Left lung (tissue), 10 donors: Measurements from ENCODE around the gene EMILIN3. TPM values are rescaled to one million over a fixed set of nuclear protein-coding genes. Genes with fewer than 3 reads are reported as not detected.
"Not testable (repeated sequence)": the region's sequence is repeated elsewhere in the genome, so short reads cannot be mapped to it uniquely, and the experiment has no call there.

Source experiments
- ATAC-seq: fragments of 200-7000 bp; cut with Tn5 transposase; one replicate; pipeline ENCODE4 v1.9.1; 2020; ENCODE audit warnings: moderate library complexity
- DNase-seq, 4 donors: peaks; one replicate each; pipeline ENCODE4 v3.0.0-alpha.2; 2013 to 2020
- H3K27ac ChIP-seq, 2 donors: fragments of 200-600 bp; sonication (generic) in 1 of 2; one replicate each; pipeline versions ENCODE4 v1.5.0 to v1.8.0; 2020 to 2021
- H3K27me3 ChIP-seq, 2 donors: fragments of 200-600 bp; sonication (generic) in 1 of 2; one replicate each; pipeline versions ENCODE4 v1.5.0 to v1.8.0; 2020 to 2021
- H3K36me3 ChIP-seq, 2 donors: fragments of 200-600 bp; sonication (generic) in 1 of 2; one replicate each; pipeline versions ENCODE4 v1.5.0 to v1.8.0; 2020 to 2021
- H3K4me1 ChIP-seq, 2 donors: fragments of 200-600 bp; one replicate each; pipeline ENCODE4 v1.8.0; 2021
- H3K4me3 ChIP-seq, 2 donors: fragments of 200-600 bp; sonication (generic) in 1 of 2; one replicate each; pipeline versions ENCODE4 v1.5.0 to v1.8.0; 2020 to 2021; ENCODE audit warnings: mild to moderate bottlenecking in 1 of 2
- H3K9me3 ChIP-seq, 2 donors: fragments of 200-600 bp; sonication (generic) in 1 of 2; one replicate each; pipeline versions ENCODE4 v1.5.0 to v1.8.0; 2020 to 2021
- CTCF ChIP-seq, 2 donors: fragments of 200-600 bp; sonication (generic) in 1 of 2; IDR thresholded peaks; one replicate each; pipeline versions ENCODE4 v1.5.0 to v1.8.0; 2021; ENCODE audit warnings: antibody characterized with exemption in 2 of 2
- intact Hi-C, 2 donors: fragments of 100-400 bp; cut with DNase I; formaldehyde crosslinking; loops; one replicate each; pipeline versions ENCODE4 v1.11.2 to v1.14.2; 2022
- polyA plus RNA-seq, 6 donors: library from polyadenylated mRNA; unstranded; fragments of 120-200 nt; gene quantifications; one replicate each; pipeline ENCODE4 v1.2.1, GENCODE V29; 2013; ENCODE audit not compliant: insufficient read length in 6 of 6
- total RNA-seq, 2 donors: library from RNA; stranded (reverse); fragmentation: NEBNext Ultra II Directional; extraction: Animal tissue kit (Norgen Biotek cat#: 25700); gene quantifications; one replicate each; pipeline ENCODE4 v1.2.1, GENCODE V29; 2021
- donor health status: DM: no; HTN: yes; CAD: no.
- donor health status: DM: no; HTN: no; CAD: no.

EMILIN3 gene
- total and polyA plus RNA-seq, 8 donors, result 0.08 to 2.5 (median 2.0) TPM

- Histone ChIP-seq H3K4me1 (peaks cover 5 to 28% of the 10 kb centered on the region in 2 donors), H3K9me3 (no peaks in the 10 kb centered on the region), H3K27ac (peak within 1 kb of the TSS; percentile 81 to 89), H3K36me3 (no peaks in the 10 kb centered on the region), H3K4me3 (peak within 1 kb of the TSS; percentile 51 to 80), H3K27me3 (no peaks in the 10 kb centered on the region)
- DNase-seq (peak; percentile 93 to 99 (median 97)), ATAC-seq (peak; percentile 96)
- TF ChIP-seq CTCF (IDR thresholded peaks at IDR 0.05), result no peak
- intact Hi-C loops, result no loop called here
These were observed 48.9 kb downstream of the EMILIN3 start, which contains the start of gene ZHX3 for GRCh38 chr20:41317546-41318270. TSS of gene ZHX3 (minus strand) at chr20:41317731. CDS start at chr20:41204916, 112,815 bp downstream.

- Histone ChIP-seq H3K27ac (peak overlapping the region; percentile 81 to 89), H3K27me3 (no peaks in the 10 kb centered on the region), H3K4me3 (peak overlapping the region; percentile 51 to 80), H3K4me1 (peaks cover 5 to 28% of the 10 kb centered on the region in 2 donors), H3K9me3 (no peaks in the 10 kb centered on the region), H3K36me3 (no peaks in the 10 kb centered on the region)
- ATAC-seq (peak; percentile 66), DNase-seq (peak; percentile 51 to 91 (median 72))
- intact Hi-C loops, result no loop called here
- TF ChIP-seq CTCF (IDR thresholded peaks at IDR 0.05), result no peak
These were observed 49.7 kb downstream of the EMILIN3 start for GRCh38 chr20:41316602-41317545.

DNA sequence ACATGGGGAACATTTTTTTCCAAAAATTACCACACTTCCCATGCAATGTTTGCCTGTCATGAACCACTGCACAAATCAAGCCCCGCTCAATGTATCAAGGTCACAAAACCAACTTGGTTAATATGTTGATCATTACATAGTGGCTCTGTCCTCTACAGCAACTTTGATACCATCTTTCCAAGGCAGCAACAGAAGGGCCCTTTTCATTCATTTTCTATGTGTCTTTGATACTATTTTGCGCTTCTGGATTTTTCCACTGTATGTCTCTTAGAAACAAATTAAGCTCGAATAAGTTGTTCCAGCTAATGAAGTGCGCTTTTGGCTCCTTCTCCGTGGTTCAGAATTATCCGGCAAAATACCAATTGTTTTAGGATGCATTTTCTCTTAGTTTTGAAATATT lies 50.6 kb downstream of the EMILIN3 start:
- Histone ChIP-seq H3K4me3 (peak overlapping the region in 1 of 2 donors; percentile 51), H3K36me3 (no peaks in the 10 kb centered on the region), H3K4me1 (peaks cover 5 to 21% of the 10 kb centered on the region in 2 donors), H3K27me3 (no peaks in the 10 kb centered on the region), H3K27ac (peak overlapping the region in 1 of 2 donors; percentile 89), H3K9me3 (no peaks in the 10 kb centered on the region)
- ATAC-seq, result no peak
- intact Hi-C loops, result no loop called here
- no peak for TF ChIP-seq CTCF (IDR thresholded peaks at IDR 0.05)
- DNase-seq, result peak in 2 of 4 donors; percentile 49 to 57

- DNase-seq (no peak), ATAC-seq (no peak)
- H3K27me3 ChIP-seq, result no peaks in the 10 kb centered on the region
- no peaks in the 10 kb centered on the region for H3K9me3 ChIP-seq
- intact Hi-C loops, result no loop called here
- H3K4me1 ChIP-seq, result peaks cover 8 to 21% of the 10 kb centered on the region in 2 donors
- no peak overlapping the region for H3K27ac ChIP-seq
- no peaks in the 10 kb centered on the region for H3K36me3 ChIP-seq
- TF ChIP-seq CTCF (IDR thresholded peaks at IDR 0.05), result no peak
- no peak overlapping the region for H3K4me3 ChIP-seq
These were observed 52.2 kb downstream of the EMILIN3 start for GRCh38 chr20:41314386-41314785.

GRCh38 chr20:41312009-41312408 lies 54.6 kb downstream of the EMILIN3 start:
- H3K27ac ChIP-seq, ATAC-seq, intact Hi-C loops: not testable (repeated sequence)

More at GRCh38 chr20:41312009-41312408, 54.6 kb downstream of the EMILIN3 start:
- H3K36me3 ChIP-seq, H3K9me3 ChIP-seq, DNase-seq, H3K27me3 ChIP-seq, H3K4me3 ChIP-seq: not testable (repeated sequence)
- peaks cover 8 to 32% of the 10 kb centered on the region in 2 donors for H3K4me1 ChIP-seq

Other genes starting within 250 kb of the EMILIN3 start
- 100 to 1,000 TPM in 1 of 2 donors, 10 to 100 TPM in 1; 64.9 to 121 TPM for gene PLCG1, start 229.3 kb downstream of the EMILIN3 start, total RNA-seq
- 100 to 1,000 TPM; 180 to 251 (median 213) TPM for gene PLCG1, start 229.3 kb downstream of the EMILIN3 start, polyA plus RNA-seq
- gene ZHX3, start 49.1 kb downstream of the EMILIN3 start, total RNA-seq, result 10 to 100 TPM; 45.9 to 47.9 TPM
- gene ZHX3, start 49.1 kb downstream of the EMILIN3 start, polyA plus RNA-seq, result 10 to 100 TPM in 5 of 6 donors, 1 to 10 TPM in 1; 8.1 to 12.9 (median 10.9) TPM
- gene LPIN3, start 26.0 kb downstream of the EMILIN3 start, total RNA-seq, result 10 to 100 TPM; 10.8 to 20.4 TPM
- 10 to 100 TPM in 5 of 6 donors, 1 to 10 TPM in 1; 9.6 to 18.0 (median 14.2) TPM for gene LPIN3, start 26.0 kb downstream of the EMILIN3 start, polyA plus RNA-seq